CD4-positive, alpha-beta T cell (primary cell): ENCODE results near the gene ADNP2. TPM values are rescaled to one million over a fixed set of nuclear protein-coding genes. Genes with fewer than 3 reads are reported as not detected.

ENCODE experiments used
- ATAC-seq: fragments of 200-7000 bp; cut with Tn5 transposase; one replicate; pipeline ENCODE4 v1.10.0; 2022; ENCODE audit warnings: mild to moderate bottlenecking; ENCODE audit not compliant: poor library complexity
- CTCF ChIA-PET: fragments of 350-600 bp; sonication (Branson Sonifier 250); formaldehyde crosslinking; loops from one replicate; lab custom pipeline; 2021; ENCODE audit warnings: antibody characterized with exemption, inconsistent platforms; lab: Charles Lee
- POLR2A ChIA-PET: fragments of 350-600 bp; sonication (Branson Sonifier 250); formaldehyde crosslinking; loops from one replicate; lab custom pipeline; 2021; ENCODE audit warnings: antibody characterized with exemption, inconsistent platforms; lab: Charles Lee
- DNase-seq, 14 experiments: peaks; one replicate each; pipeline ENCODE4 v3.0.0-alpha.2; 2013 to 2020; ENCODE audit warnings: mixed read lengths in 2 of 14
- H3K27ac ChIP-seq, 2 donors: one replicate each; pipeline versions ENCODE4 v1.5.1 to v1.7.0; 2013; ENCODE audit warnings: low read length in 2 of 2, low read depth in 1 of 2, mild to moderate bottlenecking in 1 of 2
- H3K27me3 ChIP-seq, 2 experiments: 1 replicate in 1 of 2; 2 replicates in 1 of 2; pipeline versions ENCODE4 v1.6.1 to v1.7.0; 2013; ENCODE audit warnings: low read length in 2 of 2, control low read depth in 1 of 2, mild to moderate bottlenecking in 1 of 2, moderate library complexity in 1 of 2; ENCODE audit not compliant: insufficient read depth in 2 of 2, control insufficient read depth in 1 of 2
- H3K36me3 ChIP-seq: one replicate; pipeline ENCODE4 v1.6.1; 2013; ENCODE audit warnings: low read length, control low read depth; ENCODE audit not compliant: insufficient read depth
- H3K4me1 ChIP-seq: one replicate; pipeline ENCODE4 v1.6.1; 2013; ENCODE audit warnings: low read length, control low read depth; ENCODE audit not compliant: insufficient read depth
- H3K4me3 ChIP-seq: one replicate; pipeline ENCODE4 v1.5.1; 2013; ENCODE audit warnings: mild to moderate bottlenecking, low read length, moderate library complexity
- H3K9me3 ChIP-seq, 2 experiments: 1 replicate in 1 of 2; 2 replicates in 1 of 2; pipeline versions ENCODE4 v1.6.1 to v1.7.0; 2013; ENCODE audit warnings: low read length in 2 of 2, mild to moderate bottlenecking in 2 of 2, control low read depth in 1 of 2, moderate library complexity in 1 of 2; ENCODE audit not compliant: control insufficient read depth in 1 of 2, insufficient read depth in 1 of 2
- H3K27ac Mint-ChIP-seq: one replicate; pipeline ENCODE4 v1.8.0; 2020; ENCODE audit warnings: mixed read lengths
- H3K27me3 Mint-ChIP-seq: one replicate; pipeline ENCODE4 v1.8.0; 2021; ENCODE audit warnings: mixed read lengths
- H3K36me3 Mint-ChIP-seq: one replicate; pipeline ENCODE4 v1.8.0; 2021; ENCODE audit warnings: low read depth, mixed read lengths
- H3K4me1 Mint-ChIP-seq: one replicate; pipeline ENCODE4 v1.8.0; 2021; ENCODE audit warnings: low read depth, mixed read lengths
- H3K4me3 Mint-ChIP-seq: one replicate; pipeline ENCODE4 v1.8.0; 2020; ENCODE audit warnings: mild to moderate bottlenecking, mixed read lengths
- H3K9me3 Mint-ChIP-seq: one replicate; pipeline ENCODE4 v1.8.0; 2020; ENCODE audit warnings: mixed read lengths
- intact Hi-C, 2 experiments: fragments of 100-400 bp; cut with DNase I in 1 of 2; cut with micrococcal nuclease in 1 of 2; formaldehyde crosslinking; loops; one replicate each; pipeline versions ENCODE4 v1.15.1 to v1.9.0; 2023 to 2025; cut with DNase I, micrococcal nuclease
- total RNA-seq, 174 experiments: library from RNA in 2 of 174; stranded (reverse) in 2 of 174; gene quantifications; one replicate each; pipeline ENCODE4 v1.2.3 and lab custom pipeline; 2021 to 2026
- TF ChIP-seq, protein P1 (sequence below): fragments of 200-600 bp; IDR thresholded peaks from one replicate; pipeline ENCODE4 v1.8.0; 2022; ENCODE audit warnings: antibody characterized with exemption, mild to moderate bottlenecking

The ADNP2 gene
- total RNA-seq, 2 experiments from 2014 or later, result 61.0 to 61.5 TPM

DNA sequence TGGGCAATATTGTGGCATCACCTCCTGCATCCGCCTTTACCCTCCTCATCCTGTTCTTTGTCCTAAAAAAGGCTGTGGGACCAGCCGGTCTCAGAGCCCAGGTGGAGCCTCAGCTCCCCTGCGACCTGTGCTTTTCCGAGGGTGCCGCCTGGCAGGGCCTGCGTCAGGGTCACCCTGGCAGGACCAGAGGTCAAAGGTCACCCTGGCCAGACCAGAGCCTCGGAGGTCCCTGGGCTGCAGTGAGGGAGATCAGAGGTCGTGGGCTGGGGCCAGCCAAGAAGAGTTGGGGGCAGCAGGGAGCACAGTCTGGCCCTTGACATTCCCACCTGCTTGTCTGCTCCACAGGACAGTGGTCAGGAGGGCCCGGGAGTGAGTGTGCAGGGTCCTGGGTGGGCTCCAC is 43.4 kb upstream of the ADNP2 start:
- H3K36me3 ChIP-seq, result no peaks in the 10 kb centered on the region
- Mint-ChIP-seq H3K27ac (no peak overlapping the region), H3K4me3 (no peak overlapping the region), H3K9me3 (peaks cover 6% of the 10 kb centered on the region), H3K27me3 (no peaks in the 10 kb centered on the region), H3K36me3 (no peaks in the 10 kb centered on the region), H3K4me1 (no peaks in the 10 kb centered on the region)
- POLR2A ChIA-PET, result no interaction called here
- peaks cover 7 to 10% of the 10 kb centered on the region in 2 experiments for H3K9me3 ChIP-seq
- DNase-seq (no peak), ATAC-seq (no peak)
- CTCF ChIA-PET, result no interaction called here
- H3K27me3 ChIP-seq, result peaks cover 0 to 2% of the 10 kb centered on the region in 2 experiments
- intact Hi-C loops, result no loop called here
- H3K4me1 ChIP-seq, result no peaks in the 10 kb centered on the region
- no peak overlapping the region for H3K27ac ChIP-seq
- no peak overlapping the region for H3K4me3 ChIP-seq
- TF ChIP-seq, protein P1, sequence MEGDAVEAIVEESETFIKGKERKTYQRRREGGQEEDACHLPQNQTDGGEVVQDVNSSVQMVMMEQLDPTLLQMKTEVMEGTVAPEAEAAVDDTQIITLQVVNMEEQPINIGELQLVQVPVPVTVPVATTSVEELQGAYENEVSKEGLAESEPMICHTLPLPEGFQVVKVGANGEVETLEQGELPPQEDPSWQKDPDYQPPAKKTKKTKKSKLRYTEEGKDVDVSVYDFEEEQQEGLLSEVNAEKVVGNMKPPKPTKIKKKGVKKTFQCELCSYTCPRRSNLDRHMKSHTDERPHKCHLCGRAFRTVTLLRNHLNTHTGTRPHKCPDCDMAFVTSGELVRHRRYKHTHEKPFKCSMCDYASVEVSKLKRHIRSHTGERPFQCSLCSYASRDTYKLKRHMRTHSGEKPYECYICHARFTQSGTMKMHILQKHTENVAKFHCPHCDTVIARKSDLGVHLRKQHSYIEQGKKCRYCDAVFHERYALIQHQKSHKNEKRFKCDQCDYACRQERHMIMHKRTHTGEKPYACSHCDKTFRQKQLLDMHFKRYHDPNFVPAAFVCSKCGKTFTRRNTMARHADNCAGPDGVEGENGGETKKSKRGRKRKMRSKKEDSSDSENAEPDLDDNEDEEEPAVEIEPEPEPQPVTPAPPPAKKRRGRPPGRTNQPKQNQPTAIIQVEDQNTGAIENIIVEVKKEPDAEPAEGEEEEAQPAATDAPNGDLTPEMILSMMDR, result no peak

GRCh38 chr18:80067321-80067720 is 41.7 kb upstream of the ADNP2 start:
- Histone ChIP-seq H3K27ac (no peak overlapping the region), H3K4me3 (no peak overlapping the region), H3K36me3 (no peaks in the 10 kb centered on the region), H3K4me1 (no peaks in the 10 kb centered on the region), H3K27me3 (peaks cover 0 to 2% of the 10 kb centered on the region in 2 experiments), H3K9me3 (peaks cover 0 to 6% of the 10 kb centered on the region in 2 experiments)
- ATAC-seq (no peak), DNase-seq (no peak)
- Mint-ChIP-seq H3K27ac (no peak overlapping the region), H3K36me3 (no peaks in the 10 kb centered on the region), H3K9me3 (peaks cover 2% of the 10 kb centered on the region), H3K27me3 (no peaks in the 10 kb centered on the region), H3K4me1 (no peaks in the 10 kb centered on the region), H3K4me3 (no peak overlapping the region)
- ChIA-PET CTCF (no interaction called here), POLR2A (no interaction called here)
- intact Hi-C loops, result no loop called here
- TF ChIP-seq, protein P1, result no peak

DNA sequence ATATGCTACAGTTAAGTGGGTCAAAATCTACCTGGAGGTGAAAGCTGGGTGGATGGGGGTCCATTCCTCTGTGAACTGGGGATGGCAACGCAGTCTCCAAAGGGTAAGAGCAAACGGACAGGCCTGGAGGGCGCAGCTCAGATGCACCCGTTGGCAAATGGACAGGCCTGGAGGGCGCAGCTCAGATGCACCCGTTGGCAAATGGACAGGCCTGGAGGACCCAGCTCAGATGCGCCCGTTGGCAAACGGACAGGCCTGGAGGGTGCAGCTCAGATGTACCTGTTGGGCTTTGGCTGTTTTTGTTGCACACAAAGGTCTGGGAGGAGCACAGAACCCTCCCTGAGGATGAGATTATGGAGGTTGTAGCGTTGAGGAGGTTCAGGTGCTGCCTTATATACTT is 41.2 kb upstream of the ADNP2 start:
- DNase-seq (no peak), ATAC-seq (no peak)
- ChIA-PET POLR2A (no interaction called here), CTCF (no interaction called here)
- intact Hi-C loops, result no loop called here
- H3K4me1 Mint-ChIP-seq, result no peaks in the 10 kb centered on the region
- H3K4me3 Mint-ChIP-seq, result no peak overlapping the region
- H3K27me3 ChIP-seq, result peaks cover 0 to 2% of the 10 kb centered on the region in 2 experiments
- no peak overlapping the region for H3K27ac Mint-ChIP-seq
- no peaks in the 10 kb centered on the region for H3K9me3 Mint-ChIP-seq
- no peaks in the 10 kb centered on the region for H3K4me1 ChIP-seq
- H3K9me3 ChIP-seq, result peaks cover 0 to 4% of the 10 kb centered on the region in 2 experiments
- no peaks in the 10 kb centered on the region for H3K36me3 Mint-ChIP-seq
- H3K36me3 ChIP-seq, result no peaks in the 10 kb centered on the region
- H3K27ac ChIP-seq, result no peak overlapping the region
- H3K27me3 Mint-ChIP-seq, result no peaks in the 10 kb centered on the region
- TF ChIP-seq, protein P1, result no peak
- no peak overlapping the region for H3K4me3 ChIP-seq
